ENCODE data around the gene SMCP.

DNA sequence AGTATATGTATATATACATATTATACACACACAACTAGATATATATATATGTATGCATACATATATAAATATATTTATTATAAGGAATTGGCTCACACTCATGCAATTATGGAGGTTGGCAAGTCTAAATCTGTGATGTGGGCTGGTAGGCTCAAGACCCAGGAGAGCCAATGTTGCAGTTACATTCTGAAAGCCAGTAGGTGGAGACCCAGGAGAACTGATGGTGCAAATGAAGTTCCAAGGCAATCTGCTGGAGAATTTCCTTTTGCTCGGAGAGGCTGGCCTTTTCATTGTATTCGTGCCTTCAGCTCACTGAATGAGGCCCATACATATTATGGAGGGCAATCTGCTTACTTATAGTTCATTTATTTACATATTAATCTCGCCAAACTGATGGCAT lies 39.7 kb downstream of the SMCP start:
- TF ChIP-seq, protein P1, sequence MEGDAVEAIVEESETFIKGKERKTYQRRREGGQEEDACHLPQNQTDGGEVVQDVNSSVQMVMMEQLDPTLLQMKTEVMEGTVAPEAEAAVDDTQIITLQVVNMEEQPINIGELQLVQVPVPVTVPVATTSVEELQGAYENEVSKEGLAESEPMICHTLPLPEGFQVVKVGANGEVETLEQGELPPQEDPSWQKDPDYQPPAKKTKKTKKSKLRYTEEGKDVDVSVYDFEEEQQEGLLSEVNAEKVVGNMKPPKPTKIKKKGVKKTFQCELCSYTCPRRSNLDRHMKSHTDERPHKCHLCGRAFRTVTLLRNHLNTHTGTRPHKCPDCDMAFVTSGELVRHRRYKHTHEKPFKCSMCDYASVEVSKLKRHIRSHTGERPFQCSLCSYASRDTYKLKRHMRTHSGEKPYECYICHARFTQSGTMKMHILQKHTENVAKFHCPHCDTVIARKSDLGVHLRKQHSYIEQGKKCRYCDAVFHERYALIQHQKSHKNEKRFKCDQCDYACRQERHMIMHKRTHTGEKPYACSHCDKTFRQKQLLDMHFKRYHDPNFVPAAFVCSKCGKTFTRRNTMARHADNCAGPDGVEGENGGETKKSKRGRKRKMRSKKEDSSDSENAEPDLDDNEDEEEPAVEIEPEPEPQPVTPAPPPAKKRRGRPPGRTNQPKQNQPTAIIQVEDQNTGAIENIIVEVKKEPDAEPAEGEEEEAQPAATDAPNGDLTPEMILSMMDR (conservative IDR thresholded peaks at IDR 0.05; ENCODE audit: low read depth, low read length): peak; percentile 22; the same call in 1 of the 2 replicates
- TF ChIP-seq EZH2 (IDR thresholded peaks at IDR 0.05; ENCODE audit: low read length, unreplicated experiment) (no peak), EZH2phosphoT487 (IDR thresholded peaks at IDR 0.05; ENCODE audit: borderline replicate concordance, low read length) (no peak)

All from PC-3 (cell line).